GM06990 (cell line): ENCODE measurements around the gene ARID1A.

Source experiments
- DNase-seq: peaks from one replicate; pipeline ENCODE4 v3.0.0-alpha.2; 2011; ENCODE audit not compliant: insufficient read length; ENCODE audit errors: extremely low read depth
- H3K27me3 ChIP-seq: replicated peaks from 2 replicates; pipeline ENCODE4 v1.6.0; 2011; ENCODE audit warnings: low read length; ENCODE audit not compliant: control insufficient read depth, insufficient read depth
- H3K36me3 ChIP-seq: 2 replicates; pipeline ENCODE4 v1.5.1; 2011; ENCODE audit warnings: low read length; ENCODE audit not compliant: control insufficient read depth, insufficient read depth
- H3K4me3 ChIP-seq: replicated peaks from 2 replicates; pipeline ENCODE4 v1.5.1; 2011; ENCODE audit warnings: low read depth, mild to moderate bottlenecking, control low read depth, low read length
- CTCF ChIP-seq: IDR thresholded peaks from 2 replicates; pipeline ENCODE4 v1.5.1; 2011; ENCODE audit warnings: low read length, control low read depth, mild to moderate bottlenecking, inconsistent platforms; ENCODE audit not compliant: insufficient read depth, poor library complexity, severe bottlenecking

The ARID1A gene

GRCh38 chr1:26706315-26706714, 10.5 kb downstream of the ARID1A start:
- no peak for DNase-seq
- Histone ChIP-seq H3K4me3 (no peak overlapping the region), H3K27me3 (no peaks in the 10 kb centered on the region), H3K36me3 (peaks cover 2% of the 10 kb centered on the region; the same call in 1 of the 2 replicates)
- no peak for TF ChIP-seq CTCF

DNA sequence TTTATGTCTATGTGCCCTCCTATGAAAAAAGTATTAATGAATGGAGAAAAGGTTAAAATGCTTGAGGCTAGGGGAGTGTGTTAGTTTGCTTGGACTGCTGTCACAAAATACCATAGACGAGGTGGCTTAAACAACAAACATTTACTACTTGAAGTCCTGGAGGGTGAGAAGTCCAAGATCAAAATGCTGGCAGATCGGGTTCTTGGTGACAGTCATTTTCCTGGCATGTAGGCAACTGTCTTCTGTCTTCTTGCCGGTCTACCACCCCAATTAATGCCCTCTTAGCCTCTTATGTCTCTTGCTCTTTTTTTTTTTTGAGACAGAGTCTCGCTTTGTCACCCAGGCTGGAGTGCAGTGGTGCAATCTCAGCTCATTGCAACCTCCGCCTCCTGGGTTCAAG, 15.0 kb downstream of the ARID1A start:
- TF ChIP-seq CTCF = no peak
- no peaks in the 10 kb centered on the region for H3K27me3 ChIP-seq
- H3K36me3 ChIP-seq = peaks cover 5% of the 10 kb centered on the region
- no peak overlapping the region for H3K4me3 ChIP-seq
- DNase-seq = no peak

DNA sequence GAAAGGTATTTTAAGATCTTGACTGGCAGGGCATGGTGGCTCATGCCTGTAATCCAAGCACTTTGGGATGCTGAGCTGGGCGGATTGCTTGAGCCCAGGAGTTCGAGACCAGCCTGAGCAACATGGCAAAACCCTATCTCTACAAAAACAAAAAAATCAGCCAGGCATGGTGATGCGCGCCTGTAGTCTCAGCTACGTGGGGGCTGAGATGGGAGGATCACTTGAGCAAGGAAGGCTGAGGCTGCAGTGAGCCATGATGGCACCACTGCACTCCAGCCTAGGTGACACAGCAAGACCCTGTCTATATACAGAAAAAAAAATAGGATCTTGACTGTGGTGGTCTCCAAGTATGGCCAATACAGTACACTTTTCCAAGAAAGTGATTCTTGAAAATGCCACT, 16.0 kb downstream of the ARID1A start:
- H3K36me3 ChIP-seq = peaks cover 5% of the 10 kb centered on the region
- H3K4me3 ChIP-seq = no peak overlapping the region
- H3K27me3 ChIP-seq = no peaks in the 10 kb centered on the region
- DNase-seq = no peak
- TF ChIP-seq CTCF = no peak

GRCh38 chr1:26717017-26717491, 21.2 kb downstream of the ARID1A start:
- TF ChIP-seq CTCF = no peak
- peaks cover 4% of the 10 kb centered on the region for H3K36me3 ChIP-seq

DNA sequence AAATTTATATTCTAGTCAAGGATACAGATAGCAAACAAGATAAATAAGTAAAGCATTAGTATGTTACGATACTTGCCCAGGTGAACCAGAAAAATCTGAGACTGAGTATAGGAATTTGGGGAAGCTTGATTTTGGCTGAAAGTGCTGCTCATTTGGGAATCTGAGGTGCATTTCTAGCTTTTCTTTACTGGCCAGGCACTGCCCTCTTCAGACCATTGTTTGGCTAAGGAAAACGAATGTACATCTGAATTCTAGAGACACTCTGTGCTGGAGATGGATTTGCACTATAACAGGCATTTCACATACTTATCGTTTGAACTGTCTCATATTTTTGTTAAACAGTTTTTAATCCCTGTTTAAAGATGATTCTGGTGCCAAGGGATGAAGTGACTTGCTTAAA, 23.4 kb downstream of the ARID1A start:
- DNase-seq = no peak
- no peak for TF ChIP-seq CTCF
- Histone ChIP-seq H3K27me3 (no peaks in the 10 kb centered on the region), H3K4me3 (no peak overlapping the region), H3K36me3 (peaks cover 3% of the 10 kb centered on the region)

More at GRCh38 chr1:26717017-26717491, 21.2 kb downstream of the ARID1A start:
- no peak for DNase-seq
- no peaks in the 10 kb centered on the region for H3K27me3 ChIP-seq
- no peak overlapping the region for H3K4me3 ChIP-seq
